HG03520 (cell line): Measurements from ENCODE around the gene ZDHHC11B.
"Not testable (repeated sequence)": the region's sequence is repeated elsewhere in the genome, so short reads cannot be mapped to it uniquely, and the experiment has no call there.

Experiments used
- ATAC-seq: cut with Tn5 transposase; IDR thresholded peaks from one replicate; pipeline ENCODE4 v1.9.1; 2021; ENCODE audit warnings: mild to moderate bottlenecking, moderate library complexity; ENCODE audit not compliant: unreplicated experiment

ZDHHC11B gene

GRCh38 chr5:691049-691448, 93.5 kb downstream of the ZDHHC11B start:
- not testable (repeated sequence) for ATAC-seq

GRCh38 chr5:690293-690692, 94.2 kb downstream of the ZDHHC11B start:
- ATAC-seq, result not testable (repeated sequence)

- ATAC-seq, result not testable (repeated sequence)
Measured at GRCh38 chr5:688348-689010, 96.0 kb downstream of the ZDHHC11B start.

GRCh38 chr5:686936-687335, 97.6 kb downstream of the ZDHHC11B start:
- not testable (repeated sequence) for ATAC-seq

GRCh38 chr5:686172-686523, 98.4 kb downstream of the ZDHHC11B start:
- ATAC-seq, result not testable (repeated sequence)

GRCh38 chr5:685262-686171, 99.0 kb downstream of the ZDHHC11B start:
- no peak for ATAC-seq

GRCh38 chr5:684751-685216, 99.7 kb downstream of the ZDHHC11B start:
- no peak for ATAC-seq

- ATAC-seq, result no peak
Measured at GRCh38 chr5:683551-684481, 100.7 kb downstream of the ZDHHC11B start.

- not testable (repeated sequence) for ATAC-seq
Measured at GRCh38 chr5:682651-683358, 101.7 kb downstream of the ZDHHC11B start.

GRCh38 chr5:682216-682615, 102.3 kb downstream of the ZDHHC11B start:
- not testable (repeated sequence) for ATAC-seq

GRCh38 chr5:681317-682191, 103.0 kb downstream of the ZDHHC11B start:
- ATAC-seq, result not testable (repeated sequence)

GRCh38 chr5:680836-681235, 103.7 kb downstream of the ZDHHC11B start:
- ATAC-seq, result not testable (repeated sequence)

GRCh38 chr5:680118-680795, 104.3 kb downstream of the ZDHHC11B start:
- ATAC-seq, result not testable (repeated sequence)

- not testable (repeated sequence) for ATAC-seq
Measured at GRCh38 chr5:679166-679895, 105.2 kb downstream of the ZDHHC11B start.

- not testable (repeated sequence) for ATAC-seq
Measured at GRCh38 chr5:678521-678920, 106.0 kb downstream of the ZDHHC11B start.

- ATAC-seq, result no peak
Measured at GRCh38 chr5:677131-678101, 107.1 kb downstream of the ZDHHC11B start.

GRCh38 chr5:676699-677076, 107.8 kb downstream of the ZDHHC11B start:
- no peak for ATAC-seq
